Spleen (tissue), 11 donors: ENCODE measurements around the gene KCNQ1. TPM values are rescaled to one million over a fixed set of nuclear protein-coding genes. Genes with fewer than 3 reads are reported as not detected.
"Not testable (repeated sequence)": the region's sequence is repeated elsewhere in the genome, so short reads cannot be mapped to it uniquely, and the experiment has no call there.

Experiments
- DNase-seq: peaks from one replicate; pipeline ENCODE4 v3.0.0-alpha.2; 2020
- H3K27ac ChIP-seq, 8 donors: fragments of 200-600 bp; sonication (generic) in 7 of 8; 1 replicate in 4 of 8; 2 replicates in 4 of 8; pipeline versions ENCODE4 v1.5.0 to v1.8.0; 2016 to 2021; ENCODE audit warnings: inconsistent platforms in 4 of 8, mild to moderate bottlenecking in 4 of 8, moderate library complexity in 1 of 8
- H3K27me3 ChIP-seq, 7 donors: fragments of 200-600 bp; sonication (generic) in 6 of 7; replicated peaks in 1 of 7; 1 replicate in 4 of 7; 2 replicates in 3 of 7; pipeline versions ENCODE4 v1.5.0 to v1.8.0; 2016 to 2021; ENCODE audit warnings: inconsistent platforms in 3 of 7, mild to moderate bottlenecking in 1 of 7
- H3K36me3 ChIP-seq, 6 donors: fragments of 200-600 bp; sonication (generic) in 5 of 6; 1 replicate in 4 of 6; 2 replicates in 2 of 6; pipeline versions ENCODE4 v1.5.0 to v1.8.0; 2016 to 2021; ENCODE audit warnings: inconsistent platforms in 2 of 6
- H3K4me1 ChIP-seq, 6 donors: fragments of 200-600 bp; sonication (generic) in 5 of 6; 1 replicate in 3 of 6; 2 replicates in 3 of 6; pipeline versions ENCODE4 v1.5.0 to v1.8.0; 2016 to 2021; ENCODE audit warnings: inconsistent platforms in 3 of 6
- H3K4me3 ChIP-seq, 8 donors: fragments of 200-600 bp; sonication (generic) in 7 of 8; 1 replicate in 4 of 8; 2 replicates in 4 of 8; pipeline versions ENCODE4 v1.5.0 to v1.8.0; 2016 to 2021; ENCODE audit warnings: inconsistent platforms in 4 of 8, mild to moderate bottlenecking in 4 of 8, moderate library complexity in 2 of 8
- H3K9me3 ChIP-seq, 8 donors: fragments of 200-600 bp; sonication (generic) in 7 of 8; 1 replicate in 4 of 8; 2 replicates in 4 of 8; pipeline versions ENCODE4 v1.5.0 to v1.8.0; 2016 to 2021; ENCODE audit warnings: inconsistent platforms in 4 of 8
- POLR2A ChIP-seq, 3 donors: fragments of 450-650 bp; IDR thresholded peaks; one replicate each; pipeline ENCODE4 v1.5.1; 2017; ENCODE audit warnings: antibody characterized with exemption in 3 of 3, mild to moderate bottlenecking in 1 of 3
- POLR2AphosphoS5 ChIP-seq, 3 donors: sonication (generic); formaldehyde crosslinking; IDR thresholded peaks; one replicate each; pipeline ENCODE4 v1.5.1; 2017; ENCODE audit warnings: antibody characterized with exemption in 3 of 3
- WGBS, 5 donors: extraction: QIAGEN DNeasy Blood & Tissue Kit in 3 of 5; methylation state at CpG; one replicate each; pipeline versions ENCODE4 v1.1.5 to v1.1.7; 2013 to 2018; 5-methylcytosine and 5-hydroxymethylcytosine counted together
- intact Hi-C: fragments of 100-400 bp; cut with DNase I; formaldehyde crosslinking; loops from one replicate; pipeline ENCODE4 v1.15.0; 2023; ENCODE audit warnings: low total_unique reads
- polyA plus RNA-seq, 3 donors: library from polyadenylated mRNA; stranded (reverse); fragments of 200-250 nt; gene quantifications; one replicate each; pipeline ENCODE4 v1.2.1, GENCODE V29; 2013
- total RNA-seq, 7 donors: library from RNA; depleted of rRNA in 3 of 7; stranded (reverse); fragments of >200 nt in 3 of 7; fragmentation: NEBNext Ultra II Directional in 4 of 7; extraction: Animal tissue kit (Norgen Biotek cat#: 25700) in 4 of 7; gene quantifications; one replicate each; pipeline versions ENCODE4 v1.1.0 to v1.2.1, GENCODE V29; 2016 to 2021
- TF ChIP-seq, protein P1 (sequence below), 11 experiments: fragments of 200-600 bp in 7 of 11; fragments of 450-650 bp in 4 of 11; sonication (generic) in 4 of 11; IDR thresholded peaks in 8 of 11; conservative IDR thresholded peaks in 3 of 11; 1 replicate in 7 of 11; 2 replicates in 4 of 11; pipeline versions ENCODE4 v1.4.0 to v1.8.0; 2016 to 2021; ENCODE audit warnings: antibody characterized with exemption in 11 of 11, inconsistent platforms in 4 of 11, mild to moderate bottlenecking in 1 of 11
- donor health status: healthy with polysubstance abuse.
- donor health status: DM: no; HTN: no; CAD: no; lungs with moderate emphysema.
- donor health status: DM: no; HTN: no; CAD: no.
- donor health status: Bipolar disorder and iron deficiency.
- donor health status: healthy.
- donor health status: DM: no; HTN: no; CAD: no.
- donor health status: DM: yes; HTN: yes; CAD: no.

The KCNQ1 gene
- total and polyA plus RNA-seq, 10 donors: 3.3 to 21.6 (median 13.5) TPM

DNA sequence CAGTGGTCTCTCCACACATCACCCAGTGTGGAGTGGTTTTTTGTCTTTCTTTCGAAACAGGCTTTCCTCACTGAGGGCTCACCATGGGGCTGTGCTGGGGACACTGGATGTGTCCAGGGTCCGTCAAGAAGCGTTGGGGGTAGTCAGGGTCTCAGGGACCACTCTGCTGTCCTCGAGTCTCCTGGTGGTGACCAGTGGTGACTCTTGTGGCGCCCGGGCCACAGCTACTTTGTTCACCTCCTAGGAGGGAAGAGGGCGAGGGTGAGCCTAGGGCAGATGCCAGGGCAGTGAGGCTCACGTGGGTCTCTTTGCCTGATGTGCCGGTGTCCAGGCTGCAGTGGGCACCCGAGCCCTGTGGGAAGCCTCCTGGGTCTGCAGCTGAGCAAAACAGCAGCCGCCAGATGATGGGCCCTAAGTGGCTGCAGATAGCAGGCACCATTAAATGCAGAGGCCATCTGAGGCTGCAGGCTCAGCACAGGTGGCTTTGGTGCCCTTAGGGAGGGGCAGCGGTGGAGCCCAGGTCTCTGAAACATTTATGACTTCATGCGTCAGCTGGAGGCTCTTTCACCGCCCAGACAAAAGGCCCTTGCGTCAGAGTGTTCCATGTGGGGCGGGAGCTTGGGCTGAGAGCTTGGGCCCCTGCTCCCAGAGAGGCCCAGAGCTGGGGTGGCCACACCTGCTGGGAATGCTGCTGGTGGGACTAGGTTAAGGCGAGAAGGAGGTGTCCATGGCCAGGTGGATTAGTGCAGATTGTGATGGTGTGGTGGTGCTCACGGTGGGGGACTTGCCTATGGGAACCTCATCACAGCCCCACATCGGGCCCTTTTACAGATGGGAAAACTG is 29.5 kb downstream of the KCNQ1 start:
- no peak overlapping the region for H3K4me3 ChIP-seq
- no peak overlapping the region for H3K27ac ChIP-seq
- intact Hi-C loops: no loop called here
- TF ChIP-seq POLR2AphosphoS5 (IDR thresholded peaks at IDR 0.05): no peak
- DNase-seq: no peak
- no peaks in the 10 kb centered on the region for H3K27me3 ChIP-seq
- no peaks in the 10 kb centered on the region for H3K4me1 ChIP-seq
- peaks cover 0 to 17% (median 12%) of the 10 kb centered on the region in 8 donors for H3K9me3 ChIP-seq
- WGBS, 5 donors: 85 to 94% (median 88%) methylated on average over 12 to 19 of the region's 19 CpGs
- peaks cover 0 to 15% (median 0%) of the 10 kb centered on the region in 6 donors for H3K36me3 ChIP-seq

DNA sequence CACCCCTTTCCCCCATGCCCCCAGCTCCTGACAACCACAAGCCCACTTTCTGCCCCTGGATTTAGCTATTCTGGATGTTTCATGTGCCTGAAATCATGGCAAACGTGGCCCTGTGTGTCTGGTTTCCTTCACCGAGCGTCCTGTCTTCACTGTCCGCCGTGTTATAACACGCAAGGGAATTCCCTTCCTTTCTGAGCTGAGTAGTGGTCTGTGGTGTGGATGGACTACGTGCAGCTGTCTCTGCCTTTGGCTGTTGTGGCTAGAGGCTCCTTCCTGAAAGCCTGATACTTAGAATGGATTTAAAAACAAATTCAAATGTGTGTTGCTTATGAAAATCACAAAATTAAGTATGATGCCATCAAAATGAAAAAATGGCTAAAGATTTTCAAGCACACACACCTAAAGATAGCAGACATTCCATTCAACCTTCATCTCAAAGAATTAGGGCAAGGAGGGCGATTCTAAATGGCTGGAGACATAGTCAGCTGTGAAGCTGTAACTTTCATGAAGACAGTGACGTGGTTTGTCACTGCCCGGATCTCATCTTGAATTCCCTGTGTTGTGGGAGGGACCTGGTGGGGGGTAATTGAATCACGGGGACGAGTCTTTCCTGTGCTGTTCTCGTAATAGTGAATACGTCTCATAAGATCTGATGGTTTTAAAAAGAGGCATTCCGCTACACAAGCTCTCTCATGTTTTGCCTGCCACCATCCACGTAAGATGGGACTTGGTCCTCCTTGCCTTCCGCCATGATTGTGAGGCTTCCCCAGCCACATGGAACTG is 30.5 kb downstream of the KCNQ1 start:
- Histone ChIP-seq H3K27ac (no peak overlapping the region), H3K4me3 (no peak overlapping the region), H3K4me1 (peaks cover 0 to 2% (median 0%) of the 10 kb centered on the region in 6 donors), H3K27me3 (no peaks in the 10 kb centered on the region), H3K36me3 (peaks cover 0 to 17% (median 0%) of the 10 kb centered on the region in 6 donors), H3K9me3 (peaks cover 0 to 27% (median 22%) of the 10 kb centered on the region in 8 donors)
- 68 to 74% (median 69%) methylated on average over 17 of the region's 17 CpGs for WGBS, 5 donors
- no peak for TF ChIP-seq POLR2AphosphoS5 (IDR thresholded peaks at IDR 0.05)
- TF ChIP-seq, protein P1, sequence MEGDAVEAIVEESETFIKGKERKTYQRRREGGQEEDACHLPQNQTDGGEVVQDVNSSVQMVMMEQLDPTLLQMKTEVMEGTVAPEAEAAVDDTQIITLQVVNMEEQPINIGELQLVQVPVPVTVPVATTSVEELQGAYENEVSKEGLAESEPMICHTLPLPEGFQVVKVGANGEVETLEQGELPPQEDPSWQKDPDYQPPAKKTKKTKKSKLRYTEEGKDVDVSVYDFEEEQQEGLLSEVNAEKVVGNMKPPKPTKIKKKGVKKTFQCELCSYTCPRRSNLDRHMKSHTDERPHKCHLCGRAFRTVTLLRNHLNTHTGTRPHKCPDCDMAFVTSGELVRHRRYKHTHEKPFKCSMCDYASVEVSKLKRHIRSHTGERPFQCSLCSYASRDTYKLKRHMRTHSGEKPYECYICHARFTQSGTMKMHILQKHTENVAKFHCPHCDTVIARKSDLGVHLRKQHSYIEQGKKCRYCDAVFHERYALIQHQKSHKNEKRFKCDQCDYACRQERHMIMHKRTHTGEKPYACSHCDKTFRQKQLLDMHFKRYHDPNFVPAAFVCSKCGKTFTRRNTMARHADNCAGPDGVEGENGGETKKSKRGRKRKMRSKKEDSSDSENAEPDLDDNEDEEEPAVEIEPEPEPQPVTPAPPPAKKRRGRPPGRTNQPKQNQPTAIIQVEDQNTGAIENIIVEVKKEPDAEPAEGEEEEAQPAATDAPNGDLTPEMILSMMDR (IDR thresholded peaks at IDR 0.05 in 8 of 11, conservative IDR thresholded peaks at IDR 0.05 in 3 of 11): no peak
- TF ChIP-seq POLR2A (IDR thresholded peaks at IDR 0.05): no peak
- no peak for DNase-seq
- intact Hi-C loops: no loop called here

DNA sequence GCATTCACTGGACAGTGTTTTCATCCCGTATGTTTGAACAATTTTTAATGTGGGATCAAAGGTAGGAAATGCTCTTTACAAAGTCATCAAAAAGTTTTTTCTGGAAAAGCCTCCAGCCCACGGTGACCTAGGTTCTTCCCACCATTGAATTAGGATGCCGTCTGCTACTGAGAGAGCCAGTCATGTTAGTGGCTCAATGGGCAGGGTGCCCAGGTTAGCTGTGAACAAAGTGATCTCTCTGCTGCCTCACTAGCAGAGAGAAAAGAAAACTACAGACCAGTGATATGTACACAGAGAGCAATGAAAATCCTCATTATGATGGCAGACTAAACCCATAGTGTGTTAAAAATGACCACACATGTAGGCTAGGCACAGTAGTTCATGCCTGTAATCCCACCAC is 32.4 kb downstream of the KCNQ1 start:
- 69 to 92% (median 84%) methylated on average over 3 of the region's 3 CpGs for WGBS, 5 donors
- no peak for TF ChIP-seq POLR2AphosphoS5 (IDR thresholded peaks at IDR 0.05)
- TF ChIP-seq POLR2A (IDR thresholded peaks at IDR 0.05): no peak
- TF ChIP-seq, protein P1 (IDR thresholded peaks at IDR 0.05 in 8 of 11, conservative IDR thresholded peaks at IDR 0.05 in 3 of 11): no peak
- H3K36me3 ChIP-seq: peaks cover 0 to 17% (median 0%) of the 10 kb centered on the region in 6 donors

DNA sequence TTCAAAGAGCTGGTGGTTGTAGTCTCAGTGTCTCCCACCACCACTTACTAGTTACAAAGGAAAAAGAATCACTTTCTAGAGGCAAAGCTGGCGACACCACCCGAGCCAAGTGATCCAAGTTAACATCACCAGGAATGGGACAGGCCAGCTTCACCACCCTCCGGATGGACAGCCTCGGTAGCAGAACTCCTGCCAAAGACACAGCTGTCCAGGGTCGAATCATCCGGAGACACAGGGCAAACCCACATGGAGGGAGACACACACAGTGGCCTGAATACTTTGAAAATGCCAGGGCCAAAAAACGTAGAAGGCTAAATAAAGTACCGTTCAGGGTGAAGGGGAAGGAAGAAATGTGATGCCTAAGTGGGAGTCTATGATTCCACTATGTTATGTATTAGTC is 33.1 kb downstream of the KCNQ1 start:
- H3K36me3 ChIP-seq: peaks cover 0 to 17% (median 0%) of the 10 kb centered on the region in 6 donors
- peaks cover 0 to 32% (median 25%) of the 10 kb centered on the region in 8 donors for H3K9me3 ChIP-seq
- H3K4me3 ChIP-seq: no peak overlapping the region
- TF ChIP-seq POLR2A (IDR thresholded peaks at IDR 0.05) (no peak), POLR2AphosphoS5 (IDR thresholded peaks at IDR 0.05) (no peak)
- TF ChIP-seq, protein P1 (IDR thresholded peaks at IDR 0.05 in 8 of 11, conservative IDR thresholded peaks at IDR 0.05 in 3 of 11): no peak
- H3K27me3 ChIP-seq: no peaks in the 10 kb centered on the region
- peaks cover 0 to 28% (median 6%) of the 10 kb centered on the region in 6 donors for H3K4me1 ChIP-seq
- DNase-seq: no peak
- intact Hi-C loops: no loop called here
- WGBS, 5 donors: 87 to 93% (median 91%) methylated on average over 8 of the region's 8 CpGs
- H3K27ac ChIP-seq: no peak overlapping the region

More for the DNA sequence above, 32.4 kb downstream of the KCNQ1 start:
- intact Hi-C loops: no loop called here
- Histone ChIP-seq H3K4me1 (peaks cover 0 to 21% (median 6%) of the 10 kb centered on the region in 6 donors), H3K9me3 (peaks cover 0 to 32% (median 25%) of the 10 kb centered on the region in 8 donors), H3K4me3 (no peak overlapping the region), H3K27me3 (no peaks in the 10 kb centered on the region), H3K27ac (no peak overlapping the region)
- no peak for DNase-seq

DNA sequence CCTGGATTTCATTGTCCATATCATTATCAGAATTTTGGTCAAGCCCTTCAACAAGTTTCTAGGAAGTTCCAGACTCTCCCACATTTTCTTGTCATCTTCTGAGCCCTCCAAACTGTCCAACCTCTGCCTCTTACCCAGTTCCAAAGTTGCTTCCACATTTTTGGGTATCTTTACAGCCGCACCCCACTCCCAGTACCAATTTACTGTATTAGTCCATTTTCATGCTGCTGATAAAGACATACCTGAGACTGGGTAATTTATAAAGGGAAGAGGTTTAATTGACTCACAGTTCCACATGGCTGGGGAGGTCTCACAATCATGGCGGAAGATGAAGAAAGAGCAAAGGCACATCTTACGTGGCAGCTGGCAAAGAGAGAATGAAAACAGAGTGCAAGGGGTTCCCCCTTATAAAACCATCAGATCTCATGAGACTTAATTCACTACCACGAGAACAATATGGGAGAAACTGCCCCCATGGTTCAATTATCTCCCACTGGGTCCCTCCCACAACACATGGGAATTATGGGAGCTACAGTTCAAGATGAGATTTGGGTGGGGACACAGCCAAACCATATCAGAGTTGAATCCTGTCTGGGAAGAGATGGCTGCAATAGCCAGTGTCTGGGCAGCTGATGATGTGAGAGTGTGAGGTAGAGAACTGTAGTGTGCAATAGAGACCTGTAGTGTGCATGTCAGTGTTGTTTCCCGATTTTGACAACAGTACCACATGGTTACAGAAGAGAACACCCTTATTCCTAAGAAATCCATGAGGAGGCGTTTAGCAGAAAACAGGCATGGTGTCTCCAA is 35.5 kb downstream of the KCNQ1 start:
- DNase-seq, H3K4me3 ChIP-seq, intact Hi-C loops, H3K27me3 ChIP-seq: not testable (repeated sequence)
- Histone ChIP-seq H3K4me1 (peaks cover 0 to 32% (median 6%) of the 10 kb centered on the region in 6 donors), H3K36me3 (peaks cover 0 to 24% (median 0%) of the 10 kb centered on the region in 6 donors), H3K27ac (peak overlapping the region in 3 of 8 donors; percentile 41 to 47 (median 45)), H3K9me3 (peaks cover 0 to 32% (median 25%) of the 10 kb centered on the region in 8 donors)
- 50 to 62% (median 55%) methylated on average over 6 of the region's 6 CpGs for WGBS, 5 donors
